ENCODE data around the gene TOR2A. TPM values are rescaled to one million over a fixed set of nuclear protein-coding genes. Genes with fewer than 3 reads are reported as not detected.

TOR2A gene
- total and polyA plus RNA-seq, 2 donors (not counting 3 experiments of a cell fraction or from before 2014, with no cell fraction given) = 19.3 to 23.9 TPM

GRCh38 chr9:127712371-127712770, 22.7 kb downstream of the TOR2A start:
- Histone ChIP-seq H3K27ac (ENCODE audit: insufficient read depth, low read depth, low read length) (no peak overlapping the region), H3K27me3 (ENCODE audit: control insufficient read depth in 2 of 2, insufficient read depth in 2 of 2, low read length in 2 of 2) (no peaks in the 10 kb centered on the region), H3K9me3 (replicated peaks; ENCODE audit: control insufficient read depth, insufficient read depth, low read length) (no peaks in the 10 kb centered on the region), H3K79me2 (ENCODE audit: control insufficient read depth, insufficient read depth, low read length) (peaks cover 5% of the 10 kb centered on the region), H3K9ac (replicated peaks; ENCODE audit: extremely low read depth, insufficient read depth, low read length) (no peak overlapping the region), H3K36me3 (ENCODE audit: control insufficient read depth in 2 of 2, extremely low read depth in 1 of 2, insufficient read depth in 2 of 2, low read length in 2 of 2) (no peaks in the 10 kb centered on the region), H3K4me2 (ENCODE audit: insufficient read depth, low read length) (no peak overlapping the region), H3K9me1 (replicated peaks; ENCODE audit: control insufficient read depth, extremely low read depth, insufficient read depth, low read length) (no peaks in the 10 kb centered on the region), H3K4me1 (ENCODE audit: control insufficient read depth, extremely low read depth, insufficient read depth, low read length) (peaks cover 5% of the 10 kb centered on the region), H2AFZ (ENCODE audit: low read depth, low read length) (no peak overlapping the region), H3K4me3 (replicated peaks in 1 of 3; ENCODE audit: insufficient read depth in 1 of 3, low read depth in 1 of 3, low read length in 3 of 3) (no peak overlapping the region), H4K20me1 (replicated peaks; ENCODE audit: control insufficient read depth, extremely low read depth, insufficient read depth, low read length) (no peaks in the 10 kb centered on the region)
- no peak for TF ChIP-seq MAX (IDR thresholded peaks at IDR 0.05; ENCODE audit: insufficient read depth, insufficient read length)
- no peak for TF ChIP-seq GATA2 (IDR thresholded peaks at IDR 0.05; ENCODE audit: insufficient read depth, insufficient read length, low read depth, low read length)
- TF ChIP-seq POLR2A (IDR thresholded peaks at IDR 0.05; ENCODE audit: low read depth, low read length) = no peak
- no peak for TF ChIP-seq EZH2 (IDR thresholded peaks at IDR 0.05; ENCODE audit: borderline replicate concordance, low read depth, low read length, severe bottlenecking)
- no peak for TF ChIP-seq POLR2AphosphoS5 (IDR thresholded peaks at IDR 0.05; ENCODE audit: insufficient read depth, low read depth, low read length)
- TF ChIP-seq CTCF (IDR thresholded peaks at IDR 0.05; ENCODE audit: extremely low read depth in 1 of 2, insufficient read depth in 1 of 2, low read depth in 1 of 2, low read length in 2 of 2) = no peak
- TF ChIP-seq JUN (IDR thresholded peaks at IDR 0.05; ENCODE audit: borderline replicate concordance, insufficient read depth, insufficient read length, low read depth) = no peak
- no peak for TF ChIP-seq MYC (IDR thresholded peaks at IDR 0.05; ENCODE audit: low read depth, low read length)
- TF ChIP-seq FOS (IDR thresholded peaks at IDR 0.05; ENCODE audit: borderline replicate concordance, insufficient read depth, low read length) = no peak
- no TSS peak for BruUV-seq (replicated peaks)
- POLR2A ChIA-PET = no interaction called here
- intact Hi-C loops (cut with micrococcal nuclease) = no loop called here
- dilution Hi-C loops (cut with MboI; ENCODE audit: extremely low pct_ligation_motif_present, low sequenced_read_pairs) = no loop called here
- DNase-seq (ENCODE audit: low read depth, low spot score) (no peak), FAIRE-seq (no peak)
- CTCF ChIA-PET = interaction anchor here (3.3 kb wide), 1 partner anchor 22 kb away, joined by 9 read pairs; the partner anchor contains the start of gene TOR2A

Measured in endothelial cell of umbilical vein (primary cell).